Gastroesophageal sphincter (tissue), 4 donors: ENCODE measurements around the gene DGLUCY. TPM values are rescaled to one million over a fixed set of nuclear protein-coding genes. Genes with fewer than 3 reads are reported as not detected.
A peak's percentile ranks its signal among the peaks of the same experiment; 100 is the strongest.
"Not testable (repeated sequence)": the region's sequence is repeated elsewhere in the genome, so short reads cannot be mapped to it uniquely, and the experiment has no call there.

Source experiments
- ATAC-seq: fragments of 150-250 bp; one replicate; pipeline ENCODE4 v1.9.1; 2016; ENCODE audit warnings: mild to moderate bottlenecking, moderate library complexity
- H3K27ac ChIP-seq, 4 donors: fragments of 200-600 bp; sonication (generic) in 3 of 4; 1 replicate in 3 of 4; 2 replicates in 1 of 4; pipeline ENCODE4 v1.5.1; 2016 to 2019
- H3K27me3 ChIP-seq: fragments of 200-600 bp; sonication (generic); one replicate; pipeline ENCODE4 v1.5.1; 2019
- H3K36me3 ChIP-seq, 2 donors: fragments of 200-600 bp; sonication (generic); one replicate each; pipeline ENCODE4 v1.5.1; 2019; ENCODE audit warnings: control low read depth in 1 of 2
- H3K4me1 ChIP-seq, 3 donors: fragments of 200-600 bp; sonication (generic); 1 replicate in 2 of 3; 2 replicates in 1 of 3; pipeline ENCODE4 v1.5.1; 2016 to 2019; ENCODE audit warnings: control low read depth in 2 of 3
- H3K4me3 ChIP-seq, 2 donors: fragments of 200-600 bp; sonication (generic); one replicate each; pipeline ENCODE4 v1.5.1; 2019; ENCODE audit warnings: mild to moderate bottlenecking in 1 of 2, moderate library complexity in 1 of 2
- H3K9me3 ChIP-seq, 3 donors: fragments of 200-600 bp; sonication (generic); one replicate each; pipeline ENCODE4 v1.5.1; 2017 to 2019; ENCODE audit warnings: control low read depth in 2 of 3
- CTCF ChIP-seq, 4 experiments: fragments of 200-600 bp in 2 of 4; fragments of 450-650 bp in 2 of 4; sonication (generic) in 1 of 4; IDR thresholded peaks; one replicate each; pipeline ENCODE4 v1.5.1; 2017 to 2019; ENCODE audit warnings: antibody characterized with exemption in 4 of 4, mild to moderate bottlenecking in 2 of 4, moderate library complexity in 2 of 4
- EP300 ChIP-seq: sonication (generic); formaldehyde crosslinking; IDR thresholded peaks from one replicate; pipeline ENCODE4 v1.6.1; 2017; ENCODE audit warnings: antibody characterized with exemption, mild to moderate bottlenecking
- POLR2A ChIP-seq, 2 donors: fragments of 450-650 bp; IDR thresholded peaks; one replicate each; pipeline ENCODE4 v1.6.1; 2017; ENCODE audit warnings: antibody characterized with exemption in 2 of 2, mild to moderate bottlenecking in 2 of 2, moderate library complexity in 1 of 2
- POLR2AphosphoS5 ChIP-seq: sonication (generic); formaldehyde crosslinking; IDR thresholded peaks from one replicate; pipeline ENCODE4 v1.6.1; 2017; ENCODE audit warnings: antibody characterized with exemption
- WGBS, 2 donors: methylation state at CpG; one replicate each; pipeline ENCODE4 v1.1.5; 2018; ENCODE audit warnings: low coverage in 1 of 2; 5-methylcytosine and 5-hydroxymethylcytosine counted together
- total RNA-seq, 4 donors: library from RNA; depleted of rRNA; stranded (reverse); fragments of >200 nt; gene quantifications; one replicate each; pipeline ENCODE4 v1.1.0, GENCODE V29; 2016

The DGLUCY gene
- total RNA-seq, 4 donors from 2014 or later, result 52.8 to 118 (median 77.3) TPM

- no peak for TF ChIP-seq POLR2AphosphoS5
- no peak for TF ChIP-seq EP300
- Histone ChIP-seq H3K27me3 (no peaks in the 10 kb centered on the region), H3K4me1 (peaks cover 0 to 18% (median 0%) of the 10 kb centered on the region in 3 donors), H3K27ac (peak overlapping the region in 1 of 4 donors; percentile 20), H3K4me3 (no peak overlapping the region), H3K36me3 (peaks cover 0 to 94% of the 10 kb centered on the region in 2 donors), H3K9me3 (no peaks in the 10 kb centered on the region)
- ATAC-seq, result no peak
- 94 to 100% methylated on average over 1 of the region's 1 CpG for WGBS, 2 donors
These were observed 107.4 kb downstream of the DGLUCY start for GRCh38 chr14:91221270-91221669.

DNA sequence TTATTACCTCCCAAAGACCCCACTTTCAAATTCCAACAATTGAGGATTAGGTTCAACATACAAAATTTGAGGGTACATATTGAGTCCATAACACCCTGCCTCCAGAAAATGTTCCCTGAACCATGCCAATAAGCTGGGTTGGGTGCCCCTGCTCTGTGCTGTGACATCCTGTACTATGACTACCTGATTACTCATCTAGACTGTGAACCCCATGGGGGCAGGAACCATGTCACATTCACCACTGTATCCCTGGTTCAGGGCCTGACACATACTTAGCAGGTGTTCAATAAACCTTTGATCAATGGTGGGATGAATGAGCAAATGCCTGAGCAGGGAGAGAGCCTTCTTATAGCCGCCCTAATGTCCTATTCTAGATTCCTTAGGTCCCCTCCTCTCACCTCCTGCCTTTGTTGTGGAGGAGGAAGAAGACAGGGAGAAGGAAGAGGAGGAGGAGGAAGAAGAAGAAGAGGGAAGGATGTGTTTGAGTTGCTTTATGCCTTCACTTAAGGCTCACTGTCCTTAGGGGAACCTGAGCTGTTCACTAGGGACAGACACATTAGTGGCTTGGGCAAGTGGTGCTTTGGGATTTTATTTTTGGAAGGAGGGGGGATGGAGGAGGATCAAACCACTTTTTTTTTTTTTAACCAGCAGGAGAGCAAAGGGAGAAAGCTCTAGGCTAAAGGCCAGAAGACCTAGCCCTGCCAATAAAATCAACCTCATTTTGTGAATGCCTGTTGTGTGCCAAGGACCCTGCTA, 109.3 kb downstream of the DGLUCY start:
- Histone ChIP-seq H3K27me3 (no peaks in the 10 kb centered on the region), H3K27ac (no peak overlapping the region), H3K9me3 (no peaks in the 10 kb centered on the region), H3K36me3 (peaks cover 0 to 95% of the 10 kb centered on the region in 2 donors), H3K4me1 (peaks cover 0 to 18% (median 0%) of the 10 kb centered on the region in 3 donors), H3K4me3 (no peak overlapping the region)
- ATAC-seq, result no peak
- WGBS, 2 donors, result 100% methylated on average over 1 of the region's 1 CpG; no CpG with 5 or more reads in 1 of the 2 donors
- TF ChIP-seq POLR2A (IDR thresholded peaks at IDR 0.05) (no peak), POLR2AphosphoS5 (no peak), EP300 (no peak), CTCF (IDR thresholded peaks at IDR 0.05) (no peak)

DNA sequence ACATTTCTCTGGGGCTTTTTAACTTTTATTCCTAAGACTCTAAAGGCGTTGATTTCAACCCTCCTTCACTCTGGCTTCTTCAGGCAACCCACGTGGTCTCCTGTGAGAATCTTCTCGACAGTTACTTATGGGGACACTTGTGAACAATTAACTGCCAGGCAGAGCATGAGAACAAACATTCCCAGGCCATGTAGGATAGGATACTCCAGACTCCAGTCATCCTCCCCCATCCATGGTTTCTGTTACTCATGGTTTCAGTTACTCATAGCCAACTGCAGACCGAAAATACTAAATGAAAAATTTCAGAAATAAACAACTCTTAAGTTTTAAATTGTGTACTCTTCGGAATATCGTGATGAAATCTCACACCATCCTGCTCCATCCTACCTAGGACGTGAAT, 111.2 kb downstream of the DGLUCY start:
- no peak overlapping the region for H3K27ac ChIP-seq
- ATAC-seq, result no peak
- peaks cover 0 to 97% of the 10 kb centered on the region in 2 donors for H3K36me3 ChIP-seq
- H3K4me3 ChIP-seq, result no peak overlapping the region
- peaks cover 0 to 1% (median 0%) of the 10 kb centered on the region in 3 donors for H3K9me3 ChIP-seq
- H3K4me1 ChIP-seq, result peaks cover 0 to 4% (median 0%) of the 10 kb centered on the region in 3 donors
- whole genome bisulfite sequencing, 2 donors, result 88 to 96% methylated on average over 7 of the region's 7 CpGs
- TF ChIP-seq EP300 (no peak), POLR2AphosphoS5 (no peak), POLR2A (IDR thresholded peaks at IDR 0.05) (no peak), CTCF (IDR thresholded peaks at IDR 0.05) (no peak)
- H3K27me3 ChIP-seq, result no peaks in the 10 kb centered on the region

GRCh38 chr14:91226360-91226759, 112.5 kb downstream of the DGLUCY start:
- Histone ChIP-seq H3K36me3 (peaks cover 0 to 99% of the 10 kb centered on the region in 2 donors), H3K9me3 (peaks cover 0 to 15% (median 0%) of the 10 kb centered on the region in 3 donors)
- H3K4me1 ChIP-seq, H3K4me3 ChIP-seq, H3K27me3 ChIP-seq, ATAC-seq, H3K27ac ChIP-seq: not testable (repeated sequence)
- WGBS, 2 donors, result 94 to 100% methylated on average over 3 to 4 of the region's 4 CpGs

DNA sequence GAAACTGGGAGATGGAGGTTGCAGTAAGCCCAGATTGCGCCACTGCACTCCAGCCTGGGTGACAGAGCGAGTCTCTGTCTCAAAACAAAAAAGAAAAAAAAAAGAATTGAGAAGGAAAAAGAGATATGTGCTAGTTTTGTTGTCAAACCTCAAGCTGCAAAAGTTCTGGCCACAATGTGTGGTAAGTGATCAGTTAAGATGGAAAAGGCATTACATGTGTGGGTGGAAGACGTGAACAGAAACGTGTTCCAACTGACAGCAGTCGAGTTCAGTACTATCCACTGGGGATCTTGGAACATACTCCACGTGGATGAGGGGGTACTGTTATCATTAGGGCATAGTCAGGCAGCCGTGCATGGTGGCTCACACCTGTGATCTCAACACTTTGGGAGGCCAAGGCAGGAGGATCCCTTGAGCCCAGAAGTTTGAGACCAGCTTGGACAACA, 113.3 kb downstream of the DGLUCY start:
- Histone ChIP-seq H3K27me3 (no peaks in the 10 kb centered on the region), H3K27ac (no peak overlapping the region), H3K4me3 (no peak overlapping the region), H3K4me1 (peaks cover 0 to 4% (median 0%) of the 10 kb centered on the region in 3 donors), H3K9me3 (peaks cover 0 to 15% (median 0%) of the 10 kb centered on the region in 3 donors), H3K36me3 (peaks cover 0 to 96% of the 10 kb centered on the region in 2 donors)
- WGBS, 2 donors, result 68 to 75% methylated on average over 6 to 7 of the region's 7 CpGs
- no peak for ATAC-seq
- TF ChIP-seq CTCF (IDR thresholded peaks at IDR 0.05) (no peak), POLR2AphosphoS5 (no peak), EP300 (no peak), POLR2A (IDR thresholded peaks at IDR 0.05) (no peak)
